HG03565 (cell line): ENCODE data around the gene MBP.
A peak's percentile ranks its signal among the peaks of the same experiment; 100 is the strongest.

ENCODE experiments used
- ATAC-seq: cut with Tn5 transposase; IDR thresholded peaks from one replicate; pipeline ENCODE4 v1.9.1; 2021; ENCODE audit warnings: mild to moderate bottlenecking, moderate library complexity; ENCODE audit not compliant: unreplicated experiment

The MBP gene

GRCh38 chr18:77132369-77133050, at the start of gene MBP:
MBP (minus strand) TSS chr18:77132783; CDS start chr18:77105261, 27,522 bp downstream.
- ATAC-seq = peak; percentile 33

- ATAC-seq = no peak
Observed at GRCh38 chr18:77181950-77182707, 49.5 kb upstream of the MBP start.

- no peak for ATAC-seq
Observed at GRCh38 chr18:77178559-77178958, 46.0 kb upstream of the MBP start.

GRCh38 chr18:77177009-77177408, 44.4 kb upstream of the MBP start:
- ATAC-seq = no peak

- no peak for ATAC-seq
Observed at GRCh38 chr18:77173275-77174030, 40.9 kb upstream of the MBP start.

GRCh38 chr18:77170890-77171410, 38.4 kb upstream of the MBP start:
- ATAC-seq = no peak

- no peak for ATAC-seq
Observed at GRCh38 chr18:77168811-77169311, 36.3 kb upstream of the MBP start.

- ATAC-seq = no peak
Observed at GRCh38 chr18:77167251-77167650, 34.7 kb upstream of the MBP start.

GRCh38 chr18:77166523-77166922, 33.9 kb upstream of the MBP start:
- ATAC-seq = no peak

- no peak for ATAC-seq
Observed at GRCh38 chr18:77165503-77166188, 33.1 kb upstream of the MBP start.

GRCh38 chr18:77164763-77165485, 32.3 kb upstream of the MBP start:
- no peak for ATAC-seq

- no peak for ATAC-seq
Observed at GRCh38 chr18:77164026-77164425, 31.4 kb upstream of the MBP start.

- no peak for ATAC-seq
Observed at GRCh38 chr18:77162580-77162979, 30.0 kb upstream of the MBP start.

- ATAC-seq = no peak
Observed at GRCh38 chr18:77161961-77162360, 29.4 kb upstream of the MBP start.

GRCh38 chr18:77161383-77161782, 28.8 kb upstream of the MBP start:
- ATAC-seq = no peak

GRCh38 chr18:77160515-77160914, 27.9 kb upstream of the MBP start:
- ATAC-seq = no peak

GRCh38 chr18:77157312-77157711, 24.7 kb upstream of the MBP start:
- ATAC-seq = no peak

- ATAC-seq = no peak
Observed at GRCh38 chr18:77155031-77155430, 22.4 kb upstream of the MBP start.

GRCh38 chr18:77153404-77153803, 20.8 kb upstream of the MBP start:
- no peak for ATAC-seq
